Central memory CD4-positive, alpha-beta T cell (primary cell): ENCODE measurements around the gene PRTG.
"Not testable (repeated sequence)": the region's sequence is repeated elsewhere in the genome, so short reads cannot be mapped to it uniquely, and the experiment has no call there.

Experiments used
- DNase-seq: peaks from one replicate; pipeline ENCODE4 v3.0.0; 2022

PRTG gene

GRCh38 chr15:55698653-55699052 is 44.3 kb downstream of the PRTG start:
- DNase-seq: no peak

GRCh38 chr15:55696221-55696620 is 46.7 kb downstream of the PRTG start:
- no peak for DNase-seq

DNA sequence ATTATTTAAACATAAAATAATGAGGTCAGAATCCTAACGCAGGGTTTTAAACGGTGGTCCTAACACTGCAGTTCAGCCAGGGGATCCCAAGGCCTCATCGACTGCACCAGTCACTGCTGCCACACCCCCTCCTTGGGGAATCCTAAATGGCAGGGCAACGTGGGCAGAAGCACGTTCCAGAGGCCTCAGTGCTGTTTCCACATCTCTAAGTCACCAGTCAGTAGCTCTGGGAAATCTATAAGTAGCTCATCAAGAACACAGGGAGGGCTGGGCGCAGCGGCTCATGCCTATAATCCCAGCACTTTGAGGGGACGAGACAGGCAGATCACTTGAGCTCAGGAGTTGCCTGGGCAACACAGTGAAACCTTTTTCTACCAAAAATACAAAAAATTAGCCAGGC is 47.5 kb downstream of the PRTG start:
- no peak for DNase-seq

DNA sequence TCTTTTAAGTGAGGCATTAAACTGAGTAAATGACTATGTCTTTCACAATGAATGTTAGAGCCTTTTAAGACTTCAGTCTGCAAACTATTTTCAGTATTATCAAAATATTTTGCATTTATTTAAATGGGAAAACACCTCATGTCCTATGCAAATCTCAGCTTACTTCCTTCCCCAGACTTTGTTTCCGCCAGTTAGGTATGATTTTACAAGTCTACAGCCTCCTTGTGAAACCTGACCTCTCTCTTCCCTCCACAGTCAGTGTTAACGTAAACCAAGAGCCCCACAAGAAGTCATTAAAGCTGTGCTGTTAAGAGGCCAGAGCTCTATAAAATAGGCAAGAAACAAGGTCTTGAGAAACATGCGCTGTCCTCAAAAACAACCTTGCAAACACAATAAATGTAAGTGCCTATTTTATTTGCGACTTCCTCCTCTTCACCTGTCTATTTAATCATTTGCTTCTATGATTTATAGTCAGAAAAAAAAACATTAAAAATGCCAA is 48.3 kb downstream of the PRTG start:
- DNase-seq: no peak

GRCh38 chr15:55693116-55693515 is 49.8 kb downstream of the PRTG start:
- DNase-seq: not testable (repeated sequence)

GRCh38 chr15:55687792-55688191 is 55.2 kb downstream of the PRTG start:
- DNase-seq: no peak

- DNase-seq: no peak
Observed at GRCh38 chr15:55685286-55685685, 57.7 kb downstream of the PRTG start.

GRCh38 chr15:55683376-55683775 is 59.6 kb downstream of the PRTG start:
- no peak for DNase-seq

DNA sequence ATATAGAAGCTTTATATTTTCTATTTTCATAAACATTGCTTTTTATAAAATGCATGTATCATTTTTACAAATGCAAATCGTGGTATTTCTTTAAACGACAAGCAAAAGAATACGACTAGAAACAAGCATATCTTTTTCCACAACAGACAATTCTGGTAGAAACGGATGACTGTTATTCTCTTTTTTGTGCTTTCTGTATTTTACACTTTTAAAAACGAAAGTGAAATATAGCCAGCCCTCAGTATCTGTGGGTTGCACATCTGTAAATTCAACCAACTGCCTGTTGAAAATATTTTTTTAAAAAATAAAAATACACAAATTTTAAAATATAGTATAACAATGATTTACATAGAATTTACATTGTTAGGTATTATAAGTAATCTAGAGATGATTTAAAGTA is 61.3 kb downstream of the PRTG start:
- no peak for DNase-seq

DNA sequence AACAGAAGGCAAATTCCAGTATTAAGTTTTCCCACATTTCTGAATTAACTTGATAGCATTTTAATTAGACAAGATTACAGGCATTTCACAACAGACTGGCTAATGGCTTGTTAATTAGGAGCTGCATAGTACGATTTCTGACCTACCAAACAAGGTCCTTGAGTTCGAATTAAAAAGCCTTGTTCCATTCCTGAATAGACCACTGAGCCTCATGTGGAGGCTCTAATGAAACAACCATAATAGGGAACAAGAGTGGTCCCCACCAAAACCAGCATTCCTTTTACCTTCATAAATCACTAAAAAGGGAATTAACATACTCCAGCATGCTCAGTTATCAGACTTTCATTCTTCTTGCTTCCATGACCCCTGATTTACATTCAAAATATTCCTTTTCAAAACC is 66.4 kb downstream of the PRTG start:
- no peak for DNase-seq

DNA sequence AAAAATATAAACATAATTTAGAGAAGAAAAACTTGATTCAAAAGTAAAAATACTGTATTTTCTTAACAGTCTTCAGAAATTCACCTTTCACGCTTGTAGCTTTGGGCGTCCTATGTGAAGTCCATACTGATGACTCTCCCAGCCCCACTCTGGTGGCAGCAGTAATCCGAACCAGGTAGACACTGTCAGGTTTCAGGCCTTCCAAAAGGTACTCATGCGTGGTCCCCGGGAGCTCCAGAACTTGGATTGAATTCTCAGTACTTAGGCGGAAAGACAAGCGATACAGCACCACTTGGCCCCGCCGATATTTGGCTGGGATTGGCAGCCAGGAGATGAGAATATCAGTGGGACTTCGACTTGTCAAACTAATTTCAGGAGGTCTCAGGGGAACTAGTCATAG is 69.7 kb downstream of the PRTG start:
- DNase-seq: no peak

GRCh38 chr15:55669270-55669669 is 73.7 kb downstream of the PRTG start:
- no peak for DNase-seq

DNA sequence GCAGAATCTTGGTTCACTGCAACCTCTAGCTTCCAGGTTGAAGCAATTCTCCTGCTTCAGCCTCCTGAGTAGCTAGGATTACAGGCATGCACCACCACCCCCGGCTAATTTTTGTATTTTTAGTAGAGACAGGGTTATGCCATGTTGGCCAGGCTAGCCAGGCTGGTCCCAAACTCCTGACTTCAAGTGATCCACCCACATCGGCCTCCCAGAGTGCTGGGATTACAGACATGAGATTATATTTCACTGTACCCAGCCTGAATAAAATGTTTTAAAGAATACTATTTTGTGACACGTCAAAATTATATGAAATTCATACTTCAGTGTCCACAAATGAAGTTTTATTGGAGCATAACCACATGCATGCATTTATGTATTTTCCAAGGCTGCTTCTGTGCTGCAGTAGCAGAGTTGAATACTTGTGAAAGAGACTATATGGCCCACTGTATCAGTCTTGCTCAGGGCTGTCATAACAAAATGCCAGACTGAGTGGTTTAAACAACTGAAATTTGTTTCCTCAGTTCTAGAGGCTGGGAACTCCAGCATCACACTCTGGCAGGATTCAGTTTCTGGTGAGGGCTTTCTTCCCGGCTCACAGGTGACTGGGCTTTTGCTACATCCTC is 77.2 kb downstream of the PRTG start:
- no peak for DNase-seq

DNA sequence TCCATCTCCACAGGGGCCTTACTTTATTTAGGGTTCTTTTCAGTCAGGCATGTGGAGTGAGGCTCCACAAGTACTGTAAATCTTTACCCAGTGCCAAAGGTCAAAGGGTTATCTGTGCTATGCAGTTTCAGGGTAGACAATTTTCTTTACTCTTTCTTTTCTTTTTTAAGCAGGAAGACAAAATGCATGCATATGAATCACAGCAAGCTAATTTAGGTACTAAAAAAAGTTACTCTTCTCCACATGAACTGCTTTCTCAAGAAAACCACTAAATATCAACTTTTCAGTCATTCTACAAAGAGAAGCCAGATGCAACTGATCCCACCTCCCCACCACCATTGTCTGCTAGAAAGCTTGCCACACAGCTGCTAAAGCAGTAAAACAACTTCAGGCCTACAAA is 81.5 kb downstream of the PRTG start:
- DNase-seq: no peak

GRCh38 chr15:55660153-55660552 is 82.8 kb downstream of the PRTG start:
- no peak for DNase-seq

- no peak for DNase-seq
Observed at GRCh38 chr15:55659481-55659880, 83.5 kb downstream of the PRTG start.

DNA sequence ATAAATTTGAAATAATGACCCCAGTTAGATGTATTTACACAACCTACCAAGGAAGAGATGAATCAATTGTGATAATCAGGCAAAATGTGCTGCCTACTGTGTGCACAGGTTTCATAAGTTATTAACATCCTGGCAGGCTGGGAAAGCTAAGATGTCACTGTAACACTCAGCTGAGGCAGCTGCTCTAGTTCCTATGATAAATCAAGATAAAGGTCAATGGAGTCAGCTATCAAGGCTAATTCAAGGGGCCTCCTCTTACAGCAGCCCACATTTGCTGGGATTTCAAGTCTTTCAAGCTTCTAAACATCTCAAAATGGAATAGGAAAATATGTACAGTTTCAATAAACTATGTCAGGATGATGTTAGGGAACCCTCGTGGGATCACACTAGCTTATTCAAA is 84.1 kb downstream of the PRTG start:
- no peak for DNase-seq

- no peak for DNase-seq
Observed at GRCh38 chr15:55654561-55655031, 88.4 kb downstream of the PRTG start.

GRCh38 chr15:55652909-55653495 is 90.0 kb downstream of the PRTG start:
- DNase-seq: no peak

DNA sequence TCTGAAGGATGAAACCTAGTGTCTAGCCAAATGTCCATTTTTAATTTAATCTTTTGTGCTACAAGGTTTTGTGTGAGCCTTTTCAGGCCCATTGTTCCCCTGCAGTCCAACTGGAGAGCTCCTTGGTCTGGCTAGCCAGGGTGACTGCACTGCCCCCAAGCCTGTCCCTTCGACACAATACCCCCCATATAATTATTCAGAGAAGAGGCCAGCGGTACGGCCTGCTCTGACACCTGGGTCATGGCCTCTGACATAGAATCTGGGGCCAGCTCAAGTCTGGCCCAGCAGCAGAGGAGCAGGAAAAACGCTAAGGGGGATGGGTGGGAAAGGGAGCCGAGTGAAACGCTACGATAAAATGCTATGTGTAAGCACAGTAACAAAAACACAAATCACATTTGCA is 90.6 kb downstream of the PRTG start:
- no peak for DNase-seq

GRCh38 chr15:55649058-55649423 is 93.9 kb downstream of the PRTG start:
- DNase-seq: no peak

DNA sequence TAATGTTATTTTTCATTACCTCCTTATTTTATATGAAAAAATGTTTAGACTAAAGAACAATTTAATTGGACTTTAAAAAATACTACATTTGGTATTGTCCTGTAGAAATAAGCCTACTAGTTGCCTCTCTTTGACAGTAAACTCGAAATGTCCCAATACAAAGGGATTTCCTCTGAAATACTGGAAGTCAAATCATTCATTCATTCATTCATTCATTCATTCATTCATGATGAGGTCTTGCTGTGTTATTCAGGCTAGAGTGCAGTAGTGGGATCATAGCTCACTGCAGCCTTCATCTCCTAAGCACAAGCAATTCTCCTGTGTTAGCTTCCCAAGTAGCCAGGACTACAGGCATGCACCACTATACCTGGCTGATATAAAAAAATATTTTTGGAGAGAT is 104.2 kb downstream of the PRTG start:
- DNase-seq: no peak

GRCh38 chr15:55637086-55637485 is 105.9 kb downstream of the PRTG start:
- DNase-seq: no peak

- no peak for DNase-seq
Observed at GRCh38 chr15:55633731-55634130, 109.2 kb downstream of the PRTG start.

GRCh38 chr15:55632434-55632833 is 110.5 kb downstream of the PRTG start:
- no peak for DNase-seq
